ENCODE data around the gene ZNF592.
"Not testable (repeated sequence)": the region's sequence is repeated elsewhere in the genome, so short reads cannot be mapped to it uniquely, and the experiment has no call there.

The ZNF592 gene

DNA sequence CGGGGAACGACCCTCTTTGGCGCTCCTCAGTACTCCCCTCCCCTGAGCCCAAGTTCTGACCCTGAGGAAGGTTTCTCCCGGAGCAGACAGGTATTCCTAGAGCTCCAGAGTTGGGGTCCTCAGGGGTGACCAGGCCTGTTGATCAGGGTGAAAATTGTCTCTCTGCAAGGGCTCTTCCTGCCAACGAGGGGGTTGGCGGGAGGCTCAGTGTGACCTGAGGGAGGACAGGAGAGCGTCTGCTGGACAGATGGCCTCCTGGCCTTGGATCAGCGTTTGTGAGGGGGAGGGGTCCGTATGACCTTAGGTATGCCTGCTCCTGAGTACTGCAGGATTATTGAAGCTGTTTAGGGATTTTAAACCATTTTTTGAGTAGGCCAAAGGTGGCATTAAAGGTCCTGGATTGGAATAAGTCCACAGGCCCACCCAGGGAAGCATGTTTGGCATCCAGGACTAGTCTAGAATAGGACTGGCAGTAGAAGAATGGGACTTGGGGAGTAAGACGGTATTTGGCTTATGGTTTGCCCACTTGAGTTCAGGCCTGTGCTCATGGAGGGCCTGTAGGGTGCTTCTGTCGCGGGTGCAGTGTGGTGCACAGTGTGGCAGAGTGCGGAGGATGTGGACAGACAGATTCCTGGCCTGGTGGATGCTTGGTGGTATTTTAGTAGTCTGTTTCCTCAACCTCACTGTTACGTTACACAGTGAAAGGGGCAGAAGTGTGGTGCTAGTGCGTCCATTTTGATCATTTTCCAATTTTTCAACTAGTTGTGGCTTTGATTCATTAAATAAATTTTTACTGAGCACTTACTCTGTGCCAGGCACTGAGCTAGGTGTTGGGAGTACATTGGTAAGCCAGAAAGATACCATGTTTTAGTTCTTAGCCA is 959 bp downstream of the ZNF592 start:
- DNase-seq (ENCODE audit: low spot score) = peak; percentile 30

DNA sequence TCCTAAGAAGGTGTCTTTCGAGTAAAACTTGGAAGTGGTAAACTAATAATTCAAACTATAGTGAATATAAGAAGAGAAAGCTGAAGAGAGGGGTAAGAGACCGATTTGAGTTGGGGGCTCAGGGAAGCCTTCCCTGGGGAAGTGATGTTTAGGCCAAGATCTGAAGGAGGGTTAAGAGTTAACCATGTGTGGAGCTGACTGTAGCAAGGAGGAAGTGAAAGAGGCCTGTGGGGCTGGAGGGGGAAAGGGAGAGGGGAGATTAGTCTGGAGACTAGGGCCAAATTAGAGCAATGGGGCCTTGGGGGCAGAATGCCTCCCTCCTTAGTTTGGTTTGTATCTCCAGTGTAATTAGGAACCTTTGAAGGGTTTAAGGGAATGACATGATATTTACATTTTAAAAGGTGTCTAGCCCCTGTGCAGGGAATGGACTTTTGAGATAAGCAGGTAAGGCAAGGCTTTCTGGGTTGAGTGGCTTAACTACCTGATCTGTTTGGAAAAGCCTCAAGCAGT is 2.2 kb downstream of the ZNF592 start:
- DNase-seq (ENCODE audit: low spot score) = peak; percentile 60

DNA sequence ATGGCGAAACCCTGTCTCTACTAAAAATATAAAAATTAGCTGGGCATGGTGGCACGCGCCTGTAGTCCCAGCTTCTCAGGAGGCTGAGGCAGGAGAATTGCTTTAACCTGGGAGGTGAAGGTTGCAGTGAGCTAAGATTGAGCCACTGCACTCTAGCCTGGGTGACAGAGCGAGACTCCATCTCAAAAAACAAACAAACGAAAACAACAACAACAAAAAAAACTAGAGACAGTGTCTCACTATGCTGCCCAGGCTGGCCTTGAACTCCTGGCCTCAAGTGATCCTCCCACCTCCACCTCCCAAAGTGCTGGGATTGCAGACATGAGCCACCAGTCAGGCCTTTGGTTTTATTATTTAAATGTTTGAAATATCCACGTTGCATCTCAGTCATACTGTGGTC is 3.3 kb downstream of the ZNF592 start:
- not testable (repeated sequence) for DNase-seq (ENCODE audit: low spot score)

DNA sequence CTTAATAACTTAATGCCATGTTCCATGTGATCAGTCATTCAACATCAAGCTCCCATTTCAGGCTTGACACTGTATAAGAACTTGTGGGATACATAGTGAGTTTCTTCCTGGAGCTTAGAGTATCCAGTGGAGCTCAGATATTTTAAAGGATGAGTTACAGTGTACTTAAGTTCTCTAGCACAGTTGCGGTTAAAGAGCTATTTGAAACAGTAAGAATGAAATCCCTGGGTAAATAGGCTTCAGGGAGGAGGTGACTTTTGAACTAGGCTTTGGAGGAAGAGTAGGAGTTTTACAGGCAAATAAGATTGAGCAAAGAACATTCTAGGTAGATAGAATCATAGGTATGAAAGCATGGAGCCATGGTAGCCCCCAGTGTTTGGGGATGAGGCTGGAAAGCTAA is 3.8 kb downstream of the ZNF592 start:
- DNase-seq (ENCODE audit: low spot score) = no peak

DNA sequence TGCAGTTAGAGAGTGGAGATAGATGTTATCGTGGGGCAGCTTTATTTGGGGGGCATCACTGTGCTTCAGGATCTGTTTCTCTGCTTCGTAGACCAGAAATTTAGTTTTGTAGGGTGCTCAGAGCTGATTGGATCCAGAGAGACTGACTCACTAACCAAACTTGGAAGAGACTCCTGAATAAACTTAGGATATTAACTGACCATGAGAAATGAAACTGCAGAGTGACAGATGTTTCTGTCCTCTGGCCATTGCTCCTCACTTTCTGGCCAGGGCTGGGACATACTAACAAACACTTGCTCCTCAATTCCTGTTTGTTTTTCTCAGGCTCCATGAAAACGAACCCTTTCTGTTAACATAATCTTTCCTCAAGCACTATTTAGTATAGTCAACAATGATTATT is 4.3 kb downstream of the ZNF592 start:
- DNase-seq (ENCODE audit: low spot score) = no peak

DNA sequence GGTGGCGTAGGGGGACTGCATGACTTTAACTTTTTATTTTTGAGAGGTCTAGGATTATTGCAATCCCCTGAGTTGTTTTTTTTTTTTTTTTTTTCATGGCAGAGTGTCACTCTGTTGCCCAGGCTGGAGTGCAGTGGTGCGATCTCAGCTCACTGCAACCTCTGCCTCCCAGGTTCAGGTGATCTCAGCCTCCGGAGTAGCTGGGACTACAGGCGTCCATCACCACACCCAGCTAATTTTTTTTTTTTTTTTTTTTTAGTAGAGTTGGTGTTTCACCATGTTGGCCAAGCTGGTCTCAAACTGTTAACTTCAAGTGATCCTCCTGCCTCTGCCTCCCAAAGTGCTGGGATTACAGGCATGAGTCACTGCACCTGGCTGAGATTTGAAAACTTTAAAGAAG is 6.5 kb downstream of the ZNF592 start:
- DNase-seq (ENCODE audit: low spot score) = not testable (repeated sequence)

DNA sequence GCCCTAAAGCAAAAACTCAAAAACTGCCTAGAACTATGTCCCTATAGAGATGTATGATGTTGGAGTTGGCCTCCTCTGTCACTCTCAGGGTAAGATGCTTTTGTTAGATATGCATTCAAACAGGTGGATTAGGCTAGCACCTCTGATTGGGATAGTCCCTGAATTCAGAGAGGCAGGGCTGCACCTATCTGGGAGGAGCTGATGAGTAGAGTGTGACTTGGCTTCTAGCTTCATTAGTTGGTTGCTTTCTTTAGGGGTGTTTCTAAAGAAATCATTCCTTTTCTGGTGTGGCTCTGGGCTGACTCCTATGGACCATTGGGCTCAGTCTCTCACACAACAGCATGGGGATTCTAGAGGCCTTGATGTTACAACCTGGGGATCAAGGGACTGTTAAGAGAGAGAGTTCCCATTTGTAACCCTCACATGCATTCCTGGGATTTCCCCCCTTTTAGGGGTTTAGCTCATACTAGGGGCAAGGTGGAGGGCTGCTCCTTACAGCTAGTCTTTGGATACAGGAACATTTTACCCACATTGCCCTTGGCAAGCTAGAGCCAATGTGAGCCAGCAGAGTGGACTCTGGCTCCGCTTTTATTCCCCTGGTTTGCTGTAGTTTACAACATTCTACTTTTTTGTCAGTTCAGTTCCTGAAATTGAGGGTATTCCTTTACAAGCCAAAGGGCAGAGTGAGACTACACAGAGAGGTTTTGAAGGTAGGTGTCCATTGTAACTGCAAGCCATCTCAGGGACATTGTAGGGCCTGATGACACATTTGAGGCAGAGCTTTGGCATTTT is 7.5 kb downstream of the ZNF592 start:
- no peak for DNase-seq (ENCODE audit: low spot score)

DNA sequence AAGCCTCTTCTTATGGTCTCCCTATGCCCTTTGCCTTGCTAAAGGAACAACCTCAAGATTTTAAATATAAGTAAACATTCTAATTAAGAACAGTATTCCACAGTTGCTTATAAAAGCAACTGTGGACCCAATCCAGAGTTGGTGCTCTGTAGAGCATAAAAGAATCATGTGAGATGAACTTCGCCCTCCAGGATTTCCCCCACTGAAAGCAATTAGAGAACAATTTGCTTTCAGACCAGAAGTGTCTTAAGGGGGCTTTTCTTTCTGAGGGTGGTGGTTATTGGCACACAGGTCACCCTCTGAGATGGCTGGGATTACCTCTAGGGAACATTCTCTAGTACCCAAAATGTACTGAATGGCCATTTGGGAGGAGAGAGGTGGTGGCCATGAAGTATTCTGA is 10.6 kb downstream of the ZNF592 start:
- DNase-seq (ENCODE audit: low spot score) = no peak

DNA sequence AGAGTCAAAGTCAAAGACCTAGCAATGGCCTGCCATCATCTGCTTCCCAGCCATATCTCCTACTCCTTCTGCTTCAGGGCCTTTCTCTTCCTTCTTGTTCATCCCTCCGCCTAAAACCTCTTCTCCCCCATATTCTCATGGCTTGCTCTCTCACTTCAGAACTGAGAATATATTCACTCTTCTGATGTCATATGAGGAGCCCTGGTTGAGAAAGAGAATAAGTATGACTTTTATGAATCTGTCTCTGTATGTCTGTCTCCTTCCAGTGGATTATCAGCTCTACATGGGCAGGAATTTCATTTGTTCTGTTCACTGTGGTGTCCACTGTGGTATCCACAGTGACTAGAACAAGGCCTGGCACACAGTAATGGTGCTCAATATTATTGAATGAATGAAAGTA is 11.8 kb downstream of the ZNF592 start:
- DNase-seq (ENCODE audit: low spot score) = no peak

DNA sequence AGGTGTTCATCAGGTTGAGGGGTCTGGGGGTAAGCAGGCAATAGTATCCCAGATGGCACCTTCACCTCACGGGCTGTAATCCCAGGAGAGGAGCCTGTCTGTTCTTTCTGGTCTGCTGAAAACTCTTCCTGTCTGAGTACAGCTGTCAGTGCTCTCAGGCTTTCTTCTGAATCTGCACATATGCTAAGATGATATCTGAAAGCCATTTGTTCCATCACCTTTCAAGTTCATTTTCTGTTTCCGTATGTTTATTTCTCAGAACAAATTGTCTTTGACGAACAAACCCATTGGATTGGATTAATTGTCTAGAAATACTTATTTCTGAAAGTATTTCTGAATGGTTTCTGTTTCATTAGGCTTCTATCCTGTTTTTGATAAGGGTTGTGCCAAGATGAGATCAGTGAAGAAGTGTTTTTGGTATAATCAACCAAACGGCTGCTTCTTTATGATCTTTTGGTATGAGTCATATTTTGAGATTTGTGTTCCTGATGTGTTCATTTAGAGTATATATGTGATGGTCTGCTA is 13.3 kb downstream of the ZNF592 start:
- DNase-seq (ENCODE audit: low spot score) = no peak

DNA sequence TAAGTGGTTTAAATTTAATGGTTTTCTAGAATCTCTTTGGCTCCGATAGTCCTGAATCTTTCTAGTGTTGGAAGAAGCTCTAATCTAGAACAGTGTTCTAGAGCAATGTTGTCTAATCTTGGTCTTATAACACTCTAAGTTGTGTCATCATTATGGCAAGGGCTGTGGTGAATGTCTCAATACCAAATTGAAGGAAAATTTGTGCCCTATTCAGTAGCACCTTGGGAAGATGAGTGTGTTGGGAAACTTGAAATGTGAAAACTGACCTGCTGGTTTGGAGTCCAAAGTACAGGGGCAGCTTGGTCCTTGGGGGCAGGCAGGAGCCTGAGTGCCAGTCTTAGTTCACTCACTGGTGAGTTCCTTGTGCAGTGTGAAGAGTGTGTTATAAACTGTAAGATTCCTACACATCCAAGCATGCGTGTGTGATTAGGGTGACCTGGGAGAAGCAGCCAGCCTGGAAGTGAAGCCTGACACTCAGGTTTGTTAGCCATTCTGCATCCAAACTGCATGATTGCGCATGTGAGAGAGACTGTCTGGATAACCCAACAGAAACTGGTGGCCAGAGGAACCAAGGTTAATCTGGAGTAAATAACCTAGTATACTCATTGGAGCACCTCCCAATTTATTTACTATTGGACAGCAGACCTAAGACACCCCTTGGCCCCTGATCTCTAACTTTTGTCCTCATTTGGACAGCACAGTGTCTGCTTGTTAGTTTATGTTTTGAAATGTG is 14.6 kb downstream of the ZNF592 start:
- no peak for DNase-seq (ENCODE audit: low spot score)

DNA sequence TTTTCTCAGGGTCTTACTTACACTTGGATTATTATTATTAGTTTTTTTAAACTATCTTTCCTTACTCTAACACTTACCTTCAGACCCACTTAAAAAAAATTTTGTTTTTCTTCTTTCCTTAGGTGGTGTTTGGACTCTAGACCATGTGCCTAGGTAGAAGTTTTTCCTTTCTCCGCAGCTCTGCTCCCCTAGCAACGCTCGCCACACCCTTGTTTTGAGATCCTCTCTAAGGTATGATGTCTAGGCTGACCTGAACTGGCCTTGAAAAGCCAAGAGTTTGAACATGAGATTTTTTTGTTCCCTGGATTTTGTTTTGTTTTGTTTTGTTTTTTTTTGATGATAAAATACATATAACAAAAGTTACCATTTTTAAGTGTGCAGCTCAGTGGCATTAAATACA is 16.2 kb downstream of the ZNF592 start:
- no peak for DNase-seq (ENCODE audit: low spot score)

DNA sequence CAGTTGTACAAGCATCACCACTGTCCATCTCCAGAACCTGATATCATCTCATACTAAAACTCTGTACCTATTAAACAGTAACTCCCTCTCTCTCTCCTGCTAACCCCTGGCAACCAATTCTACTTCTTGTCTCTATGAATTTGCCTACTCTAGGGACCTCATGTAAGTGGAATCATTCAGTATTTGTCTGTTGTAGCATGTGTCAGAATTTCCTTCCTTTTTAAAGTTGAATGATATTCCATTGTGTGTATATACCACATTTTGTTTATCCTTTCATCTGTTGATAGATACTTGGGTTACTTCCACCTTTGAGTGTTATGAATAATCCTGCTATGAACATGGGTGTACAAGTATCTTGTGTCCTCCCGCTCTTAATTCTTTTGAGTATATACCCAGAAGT is 16.6 kb downstream of the ZNF592 start:
- no peak for DNase-seq (ENCODE audit: low spot score)

DNA sequence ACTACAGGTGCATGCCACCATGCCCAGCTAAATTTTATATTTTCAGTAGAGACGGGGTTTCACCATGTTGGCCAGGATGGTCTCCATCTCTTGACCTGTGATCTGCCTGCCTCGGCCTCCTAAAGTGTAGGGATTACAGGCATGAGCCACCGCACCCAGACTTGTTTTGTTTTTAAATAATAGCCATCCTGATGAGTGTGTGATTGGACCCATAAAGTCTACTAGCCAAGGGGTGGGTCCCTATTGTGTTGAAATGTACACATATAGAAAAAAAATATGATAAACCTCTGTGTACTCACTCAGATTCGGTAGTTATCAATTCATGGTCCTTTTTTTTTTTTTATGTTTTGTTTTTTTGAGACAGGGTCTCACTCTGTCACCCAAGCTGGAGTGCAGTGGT is 17.3 kb downstream of the ZNF592 start:
- DNase-seq (ENCODE audit: low spot score) = no peak

DNA sequence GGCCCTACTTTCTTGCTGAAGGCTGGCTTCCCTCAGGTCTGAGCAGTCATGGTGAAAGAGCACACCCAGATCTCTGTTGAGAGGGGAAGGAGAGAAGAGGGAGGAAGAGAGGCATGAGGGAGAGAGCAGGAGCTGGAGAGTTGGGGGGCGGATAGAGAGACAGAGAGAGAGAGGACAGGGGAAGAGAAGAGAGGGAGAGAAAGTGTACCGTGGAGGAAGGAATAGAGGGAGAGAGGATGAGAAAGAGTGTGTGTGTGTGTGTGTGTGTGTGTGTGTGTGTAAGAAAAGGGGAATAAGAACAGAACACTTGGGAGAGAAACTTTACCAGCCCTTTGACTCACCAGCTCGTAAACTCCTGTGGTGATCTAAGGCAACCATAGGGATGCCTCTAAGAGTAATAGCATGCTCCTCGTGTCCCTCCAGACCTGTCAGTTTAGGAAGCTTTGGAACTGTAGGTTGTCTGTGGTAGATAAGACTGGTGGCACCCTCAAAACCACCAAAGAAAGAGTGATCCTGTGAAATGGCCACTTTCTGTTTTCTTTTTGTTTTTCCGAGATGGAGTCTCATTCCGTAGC is 18.2 kb downstream of the ZNF592 start:
- no peak for DNase-seq (ENCODE audit: low spot score)

DNA sequence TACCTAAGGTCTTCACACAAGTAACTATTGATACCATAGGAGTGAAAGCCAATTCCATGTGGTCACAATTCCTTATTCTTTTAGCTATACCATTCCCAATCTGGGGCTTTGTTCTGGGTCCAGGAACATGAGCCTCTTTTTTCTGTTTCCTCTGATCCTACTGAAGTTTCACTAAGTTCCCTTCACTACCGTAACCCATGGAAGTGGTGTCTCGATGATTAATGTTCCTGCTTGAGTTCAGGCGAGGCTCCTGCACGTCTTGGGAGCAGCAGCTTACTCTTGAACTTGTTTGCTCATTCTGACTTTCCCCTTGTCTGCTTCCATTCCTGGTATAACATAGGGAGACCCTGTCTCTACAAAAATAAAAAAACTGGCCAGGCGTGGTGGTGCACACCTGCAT is 23.6 kb downstream of the ZNF592 start:
- no peak for DNase-seq (ENCODE audit: low spot score)

DNA sequence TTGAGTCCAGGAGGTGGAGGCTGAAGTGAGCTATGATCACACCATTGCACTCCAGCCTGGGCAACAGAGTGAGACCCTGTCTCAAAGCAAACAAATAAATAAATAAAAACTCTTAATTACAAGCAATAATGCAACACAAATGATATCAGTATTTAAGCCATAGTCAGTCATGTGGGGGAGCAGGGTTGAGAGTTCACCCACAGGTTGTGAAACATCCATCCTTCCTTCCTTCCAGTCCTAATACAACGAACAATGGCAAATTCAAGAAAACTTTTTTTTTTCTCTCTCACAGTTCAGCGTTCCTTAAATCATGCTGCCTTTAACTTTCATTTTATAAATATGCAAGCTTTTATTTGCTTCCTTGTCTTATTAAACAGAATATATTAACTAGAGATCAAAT is 24.1 kb downstream of the ZNF592 start:
- DNase-seq (ENCODE audit: low spot score) = no peak

DNA sequence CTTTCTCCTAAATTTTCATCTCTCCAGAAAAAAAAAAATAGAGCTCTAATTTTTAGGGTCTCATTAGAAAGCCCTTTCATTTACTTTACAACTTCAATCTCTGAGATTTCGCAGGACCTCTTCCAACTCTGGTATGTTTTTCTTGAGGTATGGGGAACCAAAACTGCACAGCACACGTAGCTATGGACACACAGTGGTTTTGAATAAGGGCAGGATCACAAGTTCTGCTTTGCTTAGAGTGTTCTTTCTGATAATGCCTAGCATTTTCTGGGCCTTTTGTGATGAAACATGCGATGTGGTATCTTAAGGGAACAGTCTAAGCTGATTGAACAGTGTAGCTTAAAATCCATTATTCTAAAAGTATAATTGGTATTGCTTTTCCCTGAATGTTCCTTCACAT is 25.3 kb downstream of the ZNF592 start:
- DNase-seq (ENCODE audit: low spot score) = no peak

DNA sequence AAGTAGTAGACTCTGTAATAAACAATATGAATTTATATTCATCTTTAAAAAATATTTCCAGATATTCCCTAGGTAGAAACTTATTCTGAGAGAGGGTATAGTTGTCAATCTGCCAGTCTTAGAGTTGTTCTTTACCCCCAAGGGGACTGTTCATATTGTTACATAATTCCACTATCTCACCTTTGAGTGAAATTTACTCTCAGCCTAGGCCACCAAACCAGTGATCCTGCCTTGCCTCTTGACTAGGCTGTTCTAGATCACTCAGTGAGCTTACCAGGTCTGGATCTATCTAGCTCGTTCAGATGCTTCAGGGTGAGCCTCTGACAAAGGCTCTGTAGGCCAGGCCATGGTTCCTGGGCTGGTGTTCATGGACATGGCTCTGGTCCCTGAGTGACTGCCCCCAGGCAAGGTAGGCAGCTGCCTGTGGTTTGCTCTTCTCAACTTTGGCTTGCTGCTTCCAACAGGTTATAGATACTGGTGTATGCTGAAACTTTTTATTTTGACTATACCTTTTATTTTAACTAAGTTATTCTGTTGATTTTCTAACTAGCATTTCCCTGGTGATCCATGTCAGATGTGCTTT is 27.6 kb downstream of the ZNF592 start:
- DNase-seq (ENCODE audit: low spot score) = no peak

DNA sequence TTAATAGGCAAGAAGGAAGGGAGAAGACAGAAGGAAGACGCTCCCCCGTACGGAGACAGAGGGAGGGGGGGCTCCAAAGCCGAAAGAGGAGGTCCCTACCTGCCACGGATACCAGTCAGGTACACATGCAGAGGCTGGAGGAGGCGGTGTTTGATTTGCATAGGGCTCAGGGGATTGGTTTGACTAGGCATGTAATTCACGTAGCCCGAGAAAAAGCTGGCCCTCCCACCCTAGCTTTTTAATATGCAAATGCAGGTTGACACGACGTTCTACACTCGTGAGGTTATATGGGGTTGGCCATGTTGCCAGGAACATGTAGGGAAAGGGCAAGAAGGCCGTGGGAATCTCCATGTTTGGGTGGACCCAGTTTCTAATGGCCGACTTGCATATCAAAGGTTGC is 29.8 kb downstream of the ZNF592 start:
- no peak for DNase-seq (ENCODE audit: low spot score)

DNA sequence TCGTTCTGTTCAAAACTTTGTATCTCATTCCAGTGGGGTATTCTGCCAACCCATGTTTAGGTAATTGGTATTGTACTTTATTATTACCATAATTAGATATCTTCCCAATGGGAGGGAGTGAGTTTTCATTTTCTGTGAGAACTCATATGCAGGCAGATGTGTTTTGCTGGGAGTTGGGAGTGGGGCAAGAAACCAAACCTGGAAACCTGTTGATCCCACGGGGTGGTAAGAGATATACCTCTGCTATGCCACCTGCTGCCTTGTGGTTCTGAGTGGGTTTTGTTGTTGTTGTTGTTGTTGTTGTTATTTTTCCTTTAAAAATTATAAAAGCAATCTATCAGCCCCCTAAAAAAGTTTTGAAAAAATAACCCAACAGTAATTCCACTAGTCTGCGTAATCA is 32.1 kb downstream of the ZNF592 start:
- no peak for DNase-seq (ENCODE audit: low spot score)

DNA sequence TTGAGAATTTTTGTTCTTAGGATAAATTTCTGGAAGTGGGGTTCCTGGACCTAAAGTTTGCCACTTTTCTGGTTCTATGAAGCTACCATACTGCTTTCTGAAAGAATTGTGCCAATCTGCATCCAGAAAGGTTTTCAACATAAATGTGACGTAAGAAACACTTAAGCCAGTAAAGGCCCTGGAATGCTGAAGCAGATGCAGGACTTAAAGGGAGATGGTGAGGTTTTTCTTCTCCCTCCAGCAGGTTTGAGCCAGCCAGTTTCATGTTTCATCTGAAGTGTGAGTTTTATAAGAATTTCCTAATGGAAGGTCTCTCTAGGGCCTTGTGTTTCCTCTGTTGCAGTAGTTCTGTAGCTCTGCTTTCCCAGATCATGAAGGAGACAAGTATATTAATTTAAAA is 33.1 kb downstream of the ZNF592 start:
- no peak for DNase-seq (ENCODE audit: low spot score)
